ENCODE data around the gene NR2E1.

Gene NR2E1

GRCh38 chr6:108227290-108227689 lies 61.5 kb downstream of the NR2E1 start:
- no peak overlapping the region for H3K4me3 ChIP-seq (ENCODE audit: low read depth, low read length)
- DNase-seq (ENCODE audit: low read depth), result no peak
- TF ChIP-seq CTCF (IDR thresholded peaks at IDR 0.05; ENCODE audit: low read depth, low read length), result no peak
- no peak for TF ChIP-seq POLR2A (IDR thresholded peaks at IDR 0.05; ENCODE audit: extremely low read depth, insufficient read length)

DNA sequence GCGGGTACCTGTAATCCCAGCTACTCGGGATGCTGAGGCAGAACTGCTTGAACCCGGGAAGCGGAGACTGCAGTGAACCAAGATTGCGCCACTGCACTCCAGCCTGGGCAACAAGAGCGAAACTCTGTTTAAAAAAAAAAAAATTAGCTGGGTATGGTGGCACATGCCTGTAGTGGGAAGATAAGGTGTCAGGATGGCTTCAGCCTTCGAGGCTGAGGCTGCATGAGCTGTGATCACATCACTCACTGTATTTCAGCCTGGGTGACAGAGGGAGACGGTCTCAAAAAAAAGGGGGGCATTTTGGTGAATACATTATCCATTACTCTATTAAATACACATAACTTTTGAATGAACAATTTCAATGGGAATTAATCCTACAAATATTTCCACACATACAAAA lies 62.6 kb downstream of the NR2E1 start:
- no peak for TF ChIP-seq MAX (IDR thresholded peaks at IDR 0.05; ENCODE audit: low read depth, low read length)
- TF ChIP-seq POLR2A (IDR thresholded peaks at IDR 0.05; ENCODE audit: extremely low read depth, insufficient read length), result no peak
- no peak for TF ChIP-seq CTCF (IDR thresholded peaks at IDR 0.05; ENCODE audit: low read depth, low read length)
- no peak for TF ChIP-seq MYC (IDR thresholded peaks at IDR 0.05; ENCODE audit: low read depth, low read length)
- DNase-seq (ENCODE audit: low read depth), result no peak
- no peak overlapping the region for H3K4me3 ChIP-seq (ENCODE audit: low read depth, low read length)

DNA sequence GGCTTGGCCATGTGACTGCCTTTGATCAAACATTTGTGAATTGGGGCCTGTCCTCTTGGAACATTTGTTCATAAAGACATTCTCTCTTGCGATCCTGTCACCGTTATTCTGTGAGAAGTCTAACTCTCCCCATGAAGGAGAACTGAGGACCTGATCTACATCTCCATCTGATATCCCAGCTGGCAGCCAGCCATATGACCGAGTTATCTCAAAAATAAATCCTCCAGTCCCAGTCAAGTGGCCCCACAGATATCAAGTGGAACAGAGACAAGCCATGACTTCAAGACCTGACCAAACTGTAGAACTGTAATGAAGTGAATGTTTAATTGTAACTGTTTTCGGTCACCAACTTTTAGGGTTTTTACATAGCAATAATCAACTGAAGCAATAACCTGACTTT lies 69.3 kb downstream of the NR2E1 start:
- no peak overlapping the region for H3K4me3 ChIP-seq (ENCODE audit: low read depth, low read length)
- TF ChIP-seq MAX (IDR thresholded peaks at IDR 0.05; ENCODE audit: low read depth, low read length) (no peak), MYC (IDR thresholded peaks at IDR 0.05; ENCODE audit: low read depth, low read length) (no peak), CTCF (IDR thresholded peaks at IDR 0.05; ENCODE audit: low read depth, low read length) (no peak), POLR2A (IDR thresholded peaks at IDR 0.05; ENCODE audit: extremely low read depth, insufficient read length) (no peak)
- no peak for DNase-seq (ENCODE audit: low read depth)

DNA sequence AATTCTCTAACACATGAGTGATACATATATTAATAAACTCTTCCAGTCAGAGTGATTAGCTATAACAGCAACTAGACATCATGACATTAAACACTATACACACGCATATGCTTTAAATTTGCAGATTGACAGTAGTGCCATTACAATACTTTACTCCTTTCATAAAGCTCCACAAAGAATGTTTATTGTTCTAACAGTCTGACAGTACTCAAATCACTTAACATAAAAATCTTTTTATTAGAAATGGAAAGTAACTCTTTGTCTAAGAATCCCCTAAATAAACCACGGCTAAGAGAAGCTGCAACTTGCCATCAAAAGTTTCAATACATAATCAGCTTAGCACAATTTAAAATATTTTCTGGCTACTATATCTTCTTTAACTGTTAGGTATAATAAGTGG lies 71.0 kb downstream of the NR2E1 start:
- no peak for TF ChIP-seq MAX (IDR thresholded peaks at IDR 0.05; ENCODE audit: low read depth, low read length)
- TF ChIP-seq CTCF (IDR thresholded peaks at IDR 0.05; ENCODE audit: low read depth, low read length), result no peak
- TF ChIP-seq POLR2A (IDR thresholded peaks at IDR 0.05; ENCODE audit: extremely low read depth, insufficient read length), result no peak
- DNase-seq (ENCODE audit: low read depth), result no peak
- no peak overlapping the region for H3K4me3 ChIP-seq (ENCODE audit: low read depth, low read length)

- TF ChIP-seq POLR2A (IDR thresholded peaks at IDR 0.05; ENCODE audit: extremely low read depth, insufficient read length), result no peak
- TF ChIP-seq CTCF (IDR thresholded peaks at IDR 0.05; ENCODE audit: low read depth, low read length), result no peak
- no peak for TF ChIP-seq MYC (IDR thresholded peaks at IDR 0.05; ENCODE audit: low read depth, low read length)
- TF ChIP-seq MAX (IDR thresholded peaks at IDR 0.05; ENCODE audit: low read depth, low read length), result no peak
- no peak overlapping the region for H3K4me3 ChIP-seq (ENCODE audit: low read depth, low read length)
- no peak for DNase-seq (ENCODE audit: low read depth)
Measured at GRCh38 chr6:108238322-108238721, 72.5 kb downstream of the NR2E1 start.

All from NB4 (cell line).